Suppressor macrophage treated with lipopolysaccharide for 1 hour (primary cell): ENCODE measurements around the gene MSRB3.
"Not testable (repeated sequence)": the region's sequence is repeated elsewhere in the genome, so short reads cannot be mapped to it uniquely, and the experiment has no call there.

Experiments
- DNase-seq, 3 donors: peaks; one replicate each; pipeline ENCODE4 v3.0.0-alpha.2; 2020 to 2022

Gene MSRB3

DNA sequence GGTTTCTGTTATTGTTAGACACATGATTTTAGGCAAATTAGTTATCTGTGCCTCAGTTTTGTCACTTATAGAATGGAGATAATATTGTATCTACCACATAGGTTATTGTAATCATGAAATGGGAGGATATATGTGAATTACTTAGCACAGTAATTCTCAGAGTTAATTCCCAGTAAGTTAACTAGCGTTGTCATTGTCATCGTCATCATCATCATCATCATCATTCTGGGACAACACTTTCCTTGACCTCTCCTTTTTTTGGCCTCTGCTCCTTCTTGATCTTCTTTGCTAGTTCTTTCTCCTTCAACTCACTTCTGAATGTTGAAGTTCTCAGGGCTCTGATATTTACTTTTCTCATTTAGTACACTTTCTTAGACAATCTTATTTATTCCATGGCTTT lies 13.8 kb downstream of the MSRB3 start:
- DNase-seq = no peak

DNA sequence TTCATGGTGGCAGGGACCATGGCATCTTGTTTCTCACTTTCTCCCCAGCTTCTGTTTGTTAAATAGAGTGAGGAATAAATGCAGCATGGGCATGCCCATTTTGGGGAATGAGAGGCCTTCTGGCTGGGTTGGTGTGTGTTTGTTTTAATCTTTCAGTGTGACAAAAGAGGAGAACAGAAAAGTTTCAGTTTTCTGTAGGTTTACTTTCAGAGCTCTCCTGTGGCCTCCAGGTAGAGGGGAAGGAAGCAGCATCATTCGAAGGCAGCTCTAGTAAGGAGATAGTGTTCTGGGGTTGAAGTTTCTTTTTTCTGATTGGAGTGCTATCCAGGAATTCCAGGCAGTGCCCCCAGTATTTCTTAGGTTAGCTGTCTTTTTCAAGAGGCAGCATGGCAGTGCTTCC lies 15.3 kb downstream of the MSRB3 start:
- DNase-seq = no peak

DNA sequence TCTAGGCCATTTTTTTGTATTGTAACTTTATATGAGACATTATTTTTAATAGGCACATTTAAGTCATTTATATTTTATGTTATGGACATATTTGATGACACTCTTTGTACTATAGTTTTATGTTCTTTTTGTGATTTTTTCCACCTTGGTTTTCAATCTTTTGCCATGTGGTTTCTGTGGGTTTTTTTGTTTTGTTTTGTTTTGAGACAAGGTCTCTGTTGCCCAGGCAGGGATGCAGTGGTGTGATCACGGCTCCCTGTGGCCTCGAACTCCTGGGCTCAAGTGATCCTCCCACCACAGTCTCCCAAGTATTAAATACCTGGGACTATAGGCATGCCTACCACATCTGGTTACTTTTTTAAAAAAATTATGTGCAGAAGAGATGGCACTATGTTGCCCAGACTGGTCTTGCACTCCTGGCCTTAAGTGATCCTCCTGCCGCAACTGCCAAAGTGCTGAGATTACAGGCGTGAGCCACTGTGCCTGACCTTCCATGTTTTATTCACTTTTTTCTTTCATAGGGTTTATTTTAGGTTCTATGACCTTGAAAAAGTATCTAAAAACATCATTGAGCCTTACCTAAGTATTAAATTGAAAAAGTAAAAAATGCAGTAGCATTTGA lies 16.3 kb downstream of the MSRB3 start:
- no peak for DNase-seq

DNA sequence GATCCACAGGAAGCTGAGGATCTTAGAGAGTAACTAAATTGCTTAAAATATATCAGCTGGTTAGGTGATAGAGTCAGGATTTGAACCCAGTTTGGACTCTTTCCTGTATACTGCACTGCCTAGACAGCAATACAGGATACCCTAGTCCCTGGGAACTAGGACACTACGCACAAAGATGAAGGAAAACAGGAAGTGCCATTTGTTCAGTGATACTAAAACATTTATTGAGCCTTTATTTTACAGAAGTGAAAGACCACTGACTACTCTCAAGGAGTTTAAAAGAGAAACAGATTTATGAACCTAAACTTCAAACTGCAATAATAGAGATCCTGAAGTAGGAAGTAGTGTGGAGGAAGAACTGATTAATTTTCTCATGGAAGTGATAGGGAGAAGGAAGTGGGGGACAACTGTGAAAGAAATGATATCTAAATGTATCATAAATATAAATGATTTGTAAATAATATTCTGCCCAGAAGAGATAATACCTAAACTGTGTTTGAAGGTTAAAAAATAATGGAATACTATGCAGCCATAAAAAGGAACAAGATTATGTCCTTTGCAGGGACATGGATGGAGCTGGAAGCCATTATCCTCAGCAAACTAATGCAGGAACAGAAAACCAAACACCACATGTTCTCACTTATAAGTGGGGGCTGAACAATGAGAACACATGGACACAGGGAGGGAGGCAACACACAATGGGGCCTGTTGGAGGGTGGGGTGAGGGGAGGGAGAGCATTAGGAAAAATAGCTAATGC lies 18.2 kb downstream of the MSRB3 start:
- DNase-seq = peak; percentile 13 to 51 (median 24)

DNA sequence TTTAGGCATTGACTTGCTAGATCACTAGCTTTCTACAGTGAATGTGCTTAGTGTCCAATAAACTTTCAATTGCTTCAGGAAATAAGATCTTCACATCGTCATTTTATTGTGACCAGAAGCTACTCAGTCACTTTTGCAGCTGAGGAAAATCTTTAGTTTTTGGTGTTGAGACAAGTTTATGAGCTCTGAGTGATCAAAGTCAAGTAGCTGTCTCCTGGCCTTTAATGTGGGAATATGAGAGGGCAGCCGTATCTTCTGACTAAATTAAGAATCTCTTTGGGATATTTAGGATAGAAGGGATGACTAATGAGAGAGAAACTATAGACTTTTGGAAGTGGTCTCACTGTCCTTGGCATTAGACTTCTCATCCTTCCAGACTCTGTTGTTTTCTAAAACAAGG lies 21.6 kb downstream of the MSRB3 start:
- DNase-seq = no peak

DNA sequence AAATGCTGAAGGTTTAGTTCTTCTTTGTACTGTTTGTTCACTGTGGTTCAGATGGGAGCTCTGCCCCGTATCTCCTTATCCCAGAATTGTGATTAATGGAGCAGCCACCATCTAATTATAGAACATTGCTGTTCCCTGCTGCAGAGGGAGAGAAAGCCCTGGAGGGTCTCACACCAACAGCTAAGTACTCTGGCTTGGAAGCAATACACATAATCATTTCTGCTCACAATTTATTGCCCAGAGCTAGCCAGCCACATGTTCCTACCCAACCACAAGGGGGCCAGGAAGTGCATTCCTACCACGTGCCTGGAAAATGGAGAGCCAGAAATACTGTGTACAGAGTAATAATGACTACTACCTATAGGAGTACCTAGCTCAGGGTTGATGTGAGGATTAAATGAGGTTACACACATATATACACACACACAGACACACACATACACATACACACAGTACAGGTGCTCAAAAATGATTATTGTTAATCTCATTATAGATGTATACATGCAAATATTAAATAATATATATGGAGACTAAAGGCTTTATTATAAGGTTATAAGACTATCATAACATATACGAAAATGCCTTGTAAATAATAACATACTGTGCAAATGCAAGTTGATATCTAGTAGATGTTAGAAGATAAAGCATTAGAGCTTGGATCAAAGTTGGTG lies 22.3 kb downstream of the MSRB3 start:
- DNase-seq = peak; percentile 27 to 34 (median 28)

DNA sequence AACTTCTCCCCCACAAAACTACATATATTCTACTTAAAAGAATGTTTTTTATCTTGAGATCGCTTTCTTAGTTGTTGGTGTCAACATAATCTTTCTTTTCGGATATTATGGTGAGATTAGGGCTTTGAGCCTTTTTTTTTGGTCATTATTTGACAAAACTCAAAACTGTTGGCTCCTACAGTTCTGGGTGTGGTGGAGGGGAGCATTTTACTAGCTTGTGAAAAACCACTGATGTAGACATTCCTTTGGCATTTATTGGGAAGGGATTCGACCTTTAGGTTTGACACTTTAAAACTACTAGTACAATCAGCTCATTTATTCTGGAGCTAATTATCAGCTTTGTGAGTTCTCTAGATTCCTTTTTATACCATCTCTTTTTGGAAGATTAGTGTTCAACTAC lies 24.4 kb downstream of the MSRB3 start:
- DNase-seq = no peak

DNA sequence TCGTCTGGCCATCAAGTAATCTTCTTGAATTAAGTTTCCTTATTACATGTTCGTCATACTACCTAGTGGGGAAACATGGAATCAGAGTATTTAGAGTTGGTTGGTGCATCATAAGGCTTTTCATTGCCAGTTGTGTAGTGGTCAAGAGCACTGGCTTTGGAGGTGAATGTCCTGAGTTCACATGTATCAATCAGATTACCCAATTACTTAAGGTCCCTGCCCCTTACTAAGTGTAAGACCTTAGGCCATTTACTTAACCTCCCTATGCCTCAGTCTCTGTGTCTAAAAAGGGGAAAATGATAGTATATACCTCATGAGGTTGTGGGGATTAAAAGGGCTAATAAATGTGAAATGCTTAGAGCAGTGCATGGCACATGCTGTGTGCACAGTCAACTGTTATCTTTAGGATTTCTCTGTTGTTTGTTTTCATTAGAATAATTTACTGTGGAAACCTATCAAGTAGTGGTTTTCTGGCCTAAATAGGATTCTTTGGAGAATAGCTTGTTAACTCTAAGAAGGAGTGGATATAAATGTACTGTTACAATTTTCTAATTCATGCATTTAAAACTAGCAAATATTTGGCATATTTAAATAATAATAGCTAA lies 27.0 kb downstream of the MSRB3 start:
- no peak for DNase-seq

DNA sequence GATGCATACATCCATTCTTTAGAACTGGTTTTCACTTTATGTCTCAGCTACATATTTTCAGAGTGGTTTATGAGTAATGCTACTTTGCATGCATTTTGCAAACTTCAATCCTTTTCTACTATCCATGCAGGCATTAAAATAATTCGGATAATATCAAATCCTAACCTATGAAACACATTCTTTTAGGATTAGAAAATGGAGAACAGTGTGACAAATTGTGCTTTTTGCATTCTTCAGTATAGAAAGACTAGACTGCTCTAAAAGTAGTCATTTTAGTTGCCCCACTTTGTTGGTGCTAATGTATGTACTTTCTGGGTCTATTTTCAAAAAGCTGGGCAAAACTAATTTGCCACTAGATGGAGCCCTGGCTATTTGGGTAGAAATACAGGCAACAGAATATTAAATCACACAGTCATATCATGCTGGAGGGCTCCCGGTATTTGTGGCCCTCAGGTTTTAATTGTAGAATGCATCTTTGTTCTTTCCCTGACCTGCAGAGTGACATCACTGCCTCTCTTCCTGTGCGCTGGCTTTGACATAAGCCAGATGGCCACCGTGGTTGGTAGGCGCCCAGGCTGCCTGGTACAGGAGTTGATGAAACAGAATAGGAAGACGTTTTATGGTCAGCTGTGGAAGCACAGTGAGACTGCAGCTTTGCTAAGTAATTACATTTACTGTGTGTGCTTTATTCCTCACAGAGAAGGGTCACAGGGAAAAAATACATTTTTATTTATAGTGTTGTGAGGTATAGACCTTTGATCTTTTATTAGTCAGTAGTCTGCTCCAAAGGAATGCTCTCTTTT lies 28.1 kb downstream of the MSRB3 start:
- DNase-seq = peak; percentile 57 to 68 (median 61)

DNA sequence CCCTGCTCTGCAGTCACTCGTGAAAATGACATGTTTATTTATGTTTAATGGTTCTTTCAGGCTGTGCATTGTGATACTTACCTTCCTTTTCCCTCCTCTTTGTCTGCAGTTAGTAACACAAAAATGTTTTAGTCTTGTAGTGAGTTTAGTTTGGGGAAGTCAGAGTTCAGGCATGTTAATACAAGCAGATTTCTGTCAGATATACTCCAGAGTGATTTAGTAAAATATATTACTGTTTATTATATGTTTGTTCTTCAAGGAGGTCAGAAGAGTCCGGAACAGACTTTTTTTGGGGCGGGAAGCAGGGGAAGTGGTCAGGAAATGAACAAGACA lies 28.7 kb downstream of the MSRB3 start:
- peak in 1 of 3 donors; percentile 10 for DNase-seq

DNA sequence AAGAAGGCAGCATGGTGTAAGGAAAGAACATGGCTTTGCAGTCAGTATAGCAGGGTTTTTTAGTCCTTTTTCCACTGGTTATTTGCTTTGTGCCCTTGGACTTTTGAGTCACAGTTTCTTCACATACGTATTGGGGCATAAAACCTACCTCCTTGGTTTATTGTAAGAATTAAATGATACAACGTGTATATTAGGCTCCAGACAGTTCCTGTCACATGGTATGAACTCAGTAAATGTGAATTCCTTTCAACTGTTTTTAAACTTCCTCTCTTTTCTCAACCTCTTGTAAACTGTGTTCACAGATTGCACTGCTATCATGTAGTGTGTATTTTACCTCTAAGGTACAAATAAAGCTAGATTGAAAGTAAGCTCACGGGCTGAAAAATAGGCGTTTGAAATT lies 29.5 kb downstream of the MSRB3 start:
- DNase-seq = peak in 1 of 3 donors; percentile 14

DNA sequence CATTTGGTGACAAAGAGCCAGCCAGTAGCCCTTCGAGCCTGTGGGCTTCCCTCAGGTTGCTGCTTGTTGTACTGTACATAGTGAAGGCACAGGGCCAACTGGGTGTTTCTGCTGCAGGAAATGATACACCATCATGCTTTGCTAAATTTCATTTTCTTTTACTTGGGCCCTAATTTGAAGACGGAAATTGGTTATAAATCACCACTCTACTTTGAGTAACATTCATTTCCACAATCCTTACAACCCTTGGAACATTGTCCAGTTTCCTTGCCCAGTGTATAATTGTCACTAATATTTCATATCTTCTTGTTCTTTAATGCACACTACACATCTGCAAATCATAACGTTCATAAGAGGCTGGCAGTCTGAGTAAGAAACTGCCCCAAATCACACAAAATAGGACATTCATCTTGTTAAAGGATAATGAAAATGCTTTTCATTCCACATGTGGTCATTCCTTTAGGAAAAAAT lies 30.2 kb downstream of the MSRB3 start:
- no peak for DNase-seq

DNA sequence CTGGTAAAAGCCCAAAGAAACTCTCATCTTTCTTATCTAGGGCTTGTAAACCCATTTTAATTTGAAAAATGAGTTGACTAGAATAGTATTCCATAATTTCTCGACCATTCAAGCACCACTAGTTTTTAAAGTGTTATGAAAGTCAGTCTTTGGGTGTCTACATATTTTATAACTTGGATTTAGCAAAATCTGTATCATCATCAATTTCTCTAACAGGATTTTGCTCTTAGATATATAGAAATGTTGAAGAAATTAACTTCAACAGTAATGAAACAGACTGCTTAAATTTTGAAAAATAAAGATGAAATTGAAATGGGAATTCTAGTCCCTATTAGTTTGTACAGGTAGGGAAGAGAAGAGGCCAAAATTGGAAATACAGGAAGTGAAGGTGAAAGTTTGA lies 32.8 kb downstream of the MSRB3 start:
- DNase-seq = no peak

DNA sequence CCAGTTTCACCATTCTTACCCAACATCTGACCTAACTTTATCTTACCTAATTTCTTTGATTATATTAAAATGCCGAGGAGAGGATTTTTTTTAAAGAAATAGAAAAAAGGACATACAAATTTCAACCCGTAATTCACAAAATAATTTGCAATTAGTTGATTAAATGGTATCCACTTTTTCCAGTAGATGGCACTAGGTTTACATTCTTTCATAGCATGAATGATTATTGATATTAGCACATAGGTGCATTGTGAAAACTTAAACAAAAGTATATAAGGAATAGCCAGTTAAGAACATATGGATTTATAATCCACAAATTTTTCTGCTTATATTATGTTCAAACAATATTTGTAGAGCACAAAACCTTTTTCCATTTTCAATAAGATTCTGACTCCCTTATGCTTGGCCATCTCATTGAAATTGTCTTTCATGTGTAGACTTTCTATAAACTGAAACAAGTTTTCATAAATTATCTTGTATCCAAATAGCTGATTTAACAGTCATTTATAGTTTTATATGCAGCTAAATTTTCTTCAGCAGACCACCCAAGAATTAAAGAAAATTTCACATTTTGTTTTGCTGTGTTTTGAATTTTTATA lies 35.3 kb downstream of the MSRB3 start:
- DNase-seq = peak; percentile 31 to 66 (median 59)

DNA sequence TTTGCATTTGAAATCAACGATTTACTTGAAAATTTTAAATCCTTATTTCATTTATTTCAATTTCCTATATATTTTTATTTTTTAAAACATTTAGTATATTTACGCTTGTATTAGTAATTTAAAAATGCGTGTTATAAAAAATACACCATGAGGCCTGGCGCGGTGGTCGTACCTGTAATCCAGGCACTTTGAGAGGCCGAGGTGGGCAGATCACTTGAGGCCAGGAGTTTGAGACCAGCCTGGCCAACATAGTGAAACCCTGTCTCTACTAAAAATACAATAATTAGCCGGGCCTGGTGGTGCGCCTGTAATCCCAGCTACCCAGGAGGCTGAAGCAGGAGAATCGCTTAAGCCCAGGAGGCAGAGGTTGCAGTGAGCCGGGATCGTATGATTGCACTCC lies 36.8 kb downstream of the MSRB3 start:
- DNase-seq = not testable (repeated sequence)

DNA sequence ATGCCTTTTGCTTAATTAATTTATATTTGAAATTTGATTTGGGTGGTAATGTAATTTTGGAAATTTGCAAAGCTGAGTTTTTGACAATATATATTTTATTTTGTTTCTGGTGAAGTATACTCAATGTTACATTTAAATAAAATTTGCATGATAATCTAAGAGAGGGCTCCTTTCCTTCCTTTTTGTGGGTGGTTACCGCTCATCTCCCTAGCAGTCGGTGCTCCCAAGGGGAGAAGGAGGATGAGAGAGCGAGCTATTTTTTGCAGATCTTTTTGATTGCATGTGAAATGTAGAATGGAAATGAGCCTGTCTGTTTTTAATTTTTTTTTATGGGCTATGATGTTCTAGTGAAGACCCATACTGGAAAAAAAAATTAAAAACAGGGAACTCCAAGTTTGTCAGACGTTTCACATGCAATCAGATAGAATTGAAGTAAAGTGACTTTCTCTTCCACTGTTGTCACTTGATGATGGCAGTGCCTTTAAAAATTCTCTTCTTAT lies 39.8 kb downstream of the MSRB3 start:
- no peak for DNase-seq

DNA sequence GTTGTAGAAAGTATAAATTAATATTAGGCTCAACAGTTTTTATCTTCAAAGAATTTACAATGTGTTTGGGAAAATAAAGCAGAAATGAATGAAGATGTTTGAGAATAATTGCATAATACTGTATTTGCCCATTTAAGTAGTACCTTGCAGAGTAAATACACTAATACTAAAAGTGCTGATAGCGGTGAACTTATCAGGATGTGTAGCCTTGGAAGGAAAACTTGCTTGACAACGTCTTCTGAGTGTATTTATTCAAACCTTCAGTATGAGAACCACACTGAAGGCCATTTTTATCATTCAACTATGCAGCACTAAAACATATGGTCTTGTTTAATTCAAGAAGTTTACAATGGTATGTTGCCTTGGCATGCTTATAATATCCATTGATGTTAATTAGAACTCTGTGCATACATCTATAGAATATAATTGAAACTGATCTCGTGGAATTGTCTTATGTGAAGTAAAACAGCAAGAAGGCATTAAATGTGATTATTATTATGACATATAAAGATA lies 41.3 kb downstream of the MSRB3 start:
- no peak for DNase-seq

DNA sequence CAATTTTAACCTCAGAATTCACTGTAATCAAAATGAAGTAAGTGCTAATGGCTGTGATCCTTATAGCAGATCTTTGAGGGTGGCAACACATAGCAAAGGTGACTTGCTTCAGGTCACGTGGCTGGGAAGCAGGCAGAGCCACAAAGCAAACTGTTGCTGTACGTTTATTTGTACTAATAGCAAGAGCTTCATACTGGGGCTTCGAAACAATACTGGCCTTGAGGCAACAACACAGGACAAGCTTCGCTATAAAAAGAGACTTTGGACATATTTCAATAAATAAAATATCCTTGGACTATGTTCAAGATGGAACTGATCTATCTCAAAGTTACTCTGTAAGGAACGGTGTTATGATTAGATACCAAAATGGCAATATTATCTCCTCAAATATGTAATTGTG lies 44.6 kb downstream of the MSRB3 start:
- no peak for DNase-seq

DNA sequence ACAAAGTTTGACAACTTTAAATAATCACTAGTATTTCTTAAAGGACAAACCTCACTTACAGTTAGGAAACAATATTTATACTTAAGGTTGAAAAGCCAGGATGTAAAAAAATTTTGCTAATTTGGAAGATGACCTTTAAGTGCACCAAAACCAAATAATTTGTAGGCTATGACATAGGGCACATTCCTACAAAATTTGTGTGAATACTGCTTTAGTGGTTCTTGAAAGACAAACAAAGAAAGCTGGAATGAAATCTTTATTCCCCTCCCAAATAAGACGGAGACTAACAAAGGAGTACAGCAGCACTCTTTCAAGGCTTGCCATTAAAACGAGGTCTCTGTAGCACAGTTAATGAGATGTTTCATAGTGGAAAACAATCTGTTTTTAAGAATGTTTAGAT lies 45.6 kb downstream of the MSRB3 start:
- DNase-seq = no peak

DNA sequence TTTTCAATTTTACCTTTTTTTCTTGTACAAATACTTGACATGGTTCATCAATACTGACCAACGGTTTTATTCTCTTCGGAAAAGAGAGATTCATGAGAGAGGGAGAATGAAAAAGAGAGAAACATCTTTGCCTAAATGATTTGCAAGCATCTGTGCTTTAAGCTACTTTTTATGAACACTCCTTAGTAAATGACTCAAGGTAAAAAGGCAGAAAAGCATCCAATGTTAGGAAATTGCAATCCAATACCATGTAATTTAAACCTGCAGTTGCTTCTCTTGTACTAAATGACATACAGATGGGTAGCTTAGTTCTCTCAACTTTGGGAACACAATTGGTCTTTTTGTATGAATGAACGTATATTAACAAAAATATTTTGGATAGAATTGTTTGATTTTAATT lies 46.1 kb downstream of the MSRB3 start:
- DNase-seq = no peak

DNA sequence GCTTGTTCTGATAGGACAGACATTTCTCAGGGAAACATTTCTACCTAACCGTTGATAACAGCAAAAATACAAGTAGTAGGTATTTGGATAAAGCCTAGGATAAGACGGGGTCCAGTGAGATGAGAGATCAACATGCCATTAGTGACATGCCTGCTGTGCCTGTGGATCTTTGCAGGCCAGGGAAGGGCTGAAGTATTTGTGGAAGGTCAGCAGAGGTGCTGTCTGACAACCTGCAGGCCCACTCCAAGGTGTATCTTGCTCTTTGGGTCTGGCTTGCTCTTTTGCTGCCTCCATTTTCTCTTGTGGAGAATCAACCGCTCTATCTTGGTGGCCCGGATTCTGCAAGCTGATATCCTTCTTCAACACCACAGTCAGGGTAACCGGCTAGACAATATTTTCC lies 46.7 kb downstream of the MSRB3 start:
- DNase-seq = no peak

DNA sequence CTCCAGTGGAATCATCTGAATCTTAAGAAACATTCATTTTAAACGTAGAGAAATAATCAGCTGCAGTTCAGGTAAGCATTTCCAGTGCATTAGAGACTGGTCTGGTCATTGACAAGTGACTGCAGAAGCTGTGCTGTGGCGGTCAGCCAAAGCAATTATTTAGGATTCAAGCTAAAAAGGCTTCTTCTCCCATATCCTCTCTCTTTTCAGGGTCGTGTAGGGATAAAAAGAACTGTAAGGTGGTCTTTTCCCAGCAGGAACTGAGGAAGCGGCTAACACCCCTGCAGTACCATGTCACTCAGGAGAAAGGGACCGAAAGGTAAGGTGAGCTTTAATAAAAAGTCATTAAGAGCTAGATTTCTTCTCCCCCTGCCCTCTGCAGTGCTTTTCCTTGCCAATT lies 48.1 kb downstream of the MSRB3 start:
- no peak for DNase-seq
